ENCODE data around the gene SUMF1.

GRCh38 chr3:4447295-4447999 lies 19.6 kb downstream of the SUMF1 start:
- TF ChIP-seq, protein P1, sequence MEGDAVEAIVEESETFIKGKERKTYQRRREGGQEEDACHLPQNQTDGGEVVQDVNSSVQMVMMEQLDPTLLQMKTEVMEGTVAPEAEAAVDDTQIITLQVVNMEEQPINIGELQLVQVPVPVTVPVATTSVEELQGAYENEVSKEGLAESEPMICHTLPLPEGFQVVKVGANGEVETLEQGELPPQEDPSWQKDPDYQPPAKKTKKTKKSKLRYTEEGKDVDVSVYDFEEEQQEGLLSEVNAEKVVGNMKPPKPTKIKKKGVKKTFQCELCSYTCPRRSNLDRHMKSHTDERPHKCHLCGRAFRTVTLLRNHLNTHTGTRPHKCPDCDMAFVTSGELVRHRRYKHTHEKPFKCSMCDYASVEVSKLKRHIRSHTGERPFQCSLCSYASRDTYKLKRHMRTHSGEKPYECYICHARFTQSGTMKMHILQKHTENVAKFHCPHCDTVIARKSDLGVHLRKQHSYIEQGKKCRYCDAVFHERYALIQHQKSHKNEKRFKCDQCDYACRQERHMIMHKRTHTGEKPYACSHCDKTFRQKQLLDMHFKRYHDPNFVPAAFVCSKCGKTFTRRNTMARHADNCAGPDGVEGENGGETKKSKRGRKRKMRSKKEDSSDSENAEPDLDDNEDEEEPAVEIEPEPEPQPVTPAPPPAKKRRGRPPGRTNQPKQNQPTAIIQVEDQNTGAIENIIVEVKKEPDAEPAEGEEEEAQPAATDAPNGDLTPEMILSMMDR (IDR thresholded peaks at IDR 0.05): no peak
- TF ChIP-seq POLR2A (IDR thresholded peaks at IDR 0.05): no peak
